Nephron (organoid): ENCODE data around the gene ZHX3.
A peak's percentile ranks its signal among the peaks of the same experiment; 100 is the strongest.

Experiments
- H3K27ac Mint-ChIP-seq, 3 experiments: 2 replicates each; pipeline ENCODE4 v1.8.0; 2020; ENCODE audit warnings: mixed read lengths in 3 of 3, mild to moderate bottlenecking in 2 of 3, moderate library complexity in 1 of 3
- H3K27me3 Mint-ChIP-seq: 2 replicates; pipeline ENCODE4 v1.8.0; 2021; ENCODE audit warnings: low read depth, mild to moderate bottlenecking, moderate library complexity, mixed read lengths
- H3K36me3 Mint-ChIP-seq: 2 replicates; pipeline ENCODE4 v1.8.0; 2020; ENCODE audit warnings: low read depth, mixed read lengths
- H3K4me1 Mint-ChIP-seq: 2 replicates; pipeline ENCODE4 v1.8.0; 2020; ENCODE audit warnings: mixed read lengths
- H3K4me3 Mint-ChIP-seq, 3 experiments: 2 replicates each; pipeline ENCODE4 v1.8.0; 2020; ENCODE audit warnings: mild to moderate bottlenecking in 3 of 3, mixed read lengths in 3 of 3, moderate library complexity in 2 of 3
- H3K9me3 Mint-ChIP-seq: 2 replicates; pipeline ENCODE4 v1.8.0; 2020; ENCODE audit warnings: mixed read lengths
- CTCF ChIP-seq, 3 experiments: fragments of 200-600 bp; sonication (generic); IDR thresholded peaks; one replicate each; pipeline ENCODE4 v1.5.0; 2021; ENCODE audit warnings: antibody characterized with exemption in 3 of 3; ENCODE audit not compliant: unreplicated experiment in 3 of 3

ZHX3 gene

GRCh38 chr20:41278936-41279335, 38.6 kb downstream of the ZHX3 start:
- H3K36me3 Mint-ChIP-seq = peaks cover 4% of the 10 kb centered on the region
- no peak for TF ChIP-seq CTCF (IDR thresholded peaks at IDR 0.05; ENCODE audit: unreplicated experiment in 3 of 3)
- H3K9me3 Mint-ChIP-seq = no peaks in the 10 kb centered on the region
- peaks cover 28% of the 10 kb centered on the region for H3K4me1 Mint-ChIP-seq
- no peak overlapping the region for H3K27ac Mint-ChIP-seq
- H3K27me3 Mint-ChIP-seq = no peaks in the 10 kb centered on the region
- no peak overlapping the region for H3K4me3 Mint-ChIP-seq

GRCh38 chr20:41277049-41277448, 40.5 kb downstream of the ZHX3 start:
- H3K27me3 Mint-ChIP-seq = no peaks in the 10 kb centered on the region
- H3K27ac Mint-ChIP-seq = no peak overlapping the region
- no peaks in the 10 kb centered on the region for H3K9me3 Mint-ChIP-seq
- peaks cover 28% of the 10 kb centered on the region for H3K4me1 Mint-ChIP-seq
- peaks cover 4% of the 10 kb centered on the region for H3K36me3 Mint-ChIP-seq
- H3K4me3 Mint-ChIP-seq = no peak overlapping the region
- TF ChIP-seq CTCF (IDR thresholded peaks at IDR 0.05; ENCODE audit: unreplicated experiment in 3 of 3) = no peak

- no peak for TF ChIP-seq CTCF (IDR thresholded peaks at IDR 0.05; ENCODE audit: unreplicated experiment in 3 of 3)
- Mint-ChIP-seq H3K4me3 (no peak overlapping the region), H3K36me3 (no peaks in the 10 kb centered on the region), H3K27me3 (no peaks in the 10 kb centered on the region), H3K9me3 (no peaks in the 10 kb centered on the region), H3K27ac (peak overlapping the region; percentile 48 to 78 (median 64)), H3K4me1 (peaks cover 28% of the 10 kb centered on the region)
Observed at GRCh38 chr20:41276317-41276751, 41.2 kb downstream of the ZHX3 start.

GRCh38 chr20:41275301-41275731, 42.2 kb downstream of the ZHX3 start:
- H3K9me3 Mint-ChIP-seq = no peaks in the 10 kb centered on the region
- H3K4me3 Mint-ChIP-seq = no peak overlapping the region
- no peak for TF ChIP-seq CTCF (IDR thresholded peaks at IDR 0.05; ENCODE audit: unreplicated experiment in 3 of 3)
- H3K36me3 Mint-ChIP-seq = no peaks in the 10 kb centered on the region
- H3K27ac Mint-ChIP-seq = no peak overlapping the region
- H3K4me1 Mint-ChIP-seq = peaks cover 28% of the 10 kb centered on the region
- H3K27me3 Mint-ChIP-seq = no peaks in the 10 kb centered on the region

GRCh38 chr20:41274152-41274551, 43.4 kb downstream of the ZHX3 start:
- Mint-ChIP-seq H3K36me3 (no peaks in the 10 kb centered on the region), H3K27ac (peak overlapping the region in 1 of 3 experiments; percentile 25), H3K4me1 (peaks cover 20% of the 10 kb centered on the region), H3K9me3 (no peaks in the 10 kb centered on the region), H3K27me3 (no peaks in the 10 kb centered on the region), H3K4me3 (no peak overlapping the region)
- TF ChIP-seq CTCF (IDR thresholded peaks at IDR 0.05; ENCODE audit: unreplicated experiment in 3 of 3) = no peak

- Mint-ChIP-seq H3K36me3 (no peaks in the 10 kb centered on the region), H3K4me3 (no peak overlapping the region), H3K27ac (no peak overlapping the region), H3K27me3 (no peaks in the 10 kb centered on the region), H3K4me1 (peaks cover 24% of the 10 kb centered on the region), H3K9me3 (no peaks in the 10 kb centered on the region)
- TF ChIP-seq CTCF (IDR thresholded peaks at IDR 0.05; ENCODE audit: unreplicated experiment in 3 of 3) = no peak
Observed at GRCh38 chr20:41273445-41273844, 44.1 kb downstream of the ZHX3 start.
